ENCODE results near the gene NCAPH2. TPM values are rescaled to one million over a fixed set of nuclear protein-coding genes. Genes with fewer than 3 reads are reported as not detected.

The NCAPH2 gene
- total RNA-seq, 2 donors from 2014 or later, result 30.6 to 35.9 TPM

DNA sequence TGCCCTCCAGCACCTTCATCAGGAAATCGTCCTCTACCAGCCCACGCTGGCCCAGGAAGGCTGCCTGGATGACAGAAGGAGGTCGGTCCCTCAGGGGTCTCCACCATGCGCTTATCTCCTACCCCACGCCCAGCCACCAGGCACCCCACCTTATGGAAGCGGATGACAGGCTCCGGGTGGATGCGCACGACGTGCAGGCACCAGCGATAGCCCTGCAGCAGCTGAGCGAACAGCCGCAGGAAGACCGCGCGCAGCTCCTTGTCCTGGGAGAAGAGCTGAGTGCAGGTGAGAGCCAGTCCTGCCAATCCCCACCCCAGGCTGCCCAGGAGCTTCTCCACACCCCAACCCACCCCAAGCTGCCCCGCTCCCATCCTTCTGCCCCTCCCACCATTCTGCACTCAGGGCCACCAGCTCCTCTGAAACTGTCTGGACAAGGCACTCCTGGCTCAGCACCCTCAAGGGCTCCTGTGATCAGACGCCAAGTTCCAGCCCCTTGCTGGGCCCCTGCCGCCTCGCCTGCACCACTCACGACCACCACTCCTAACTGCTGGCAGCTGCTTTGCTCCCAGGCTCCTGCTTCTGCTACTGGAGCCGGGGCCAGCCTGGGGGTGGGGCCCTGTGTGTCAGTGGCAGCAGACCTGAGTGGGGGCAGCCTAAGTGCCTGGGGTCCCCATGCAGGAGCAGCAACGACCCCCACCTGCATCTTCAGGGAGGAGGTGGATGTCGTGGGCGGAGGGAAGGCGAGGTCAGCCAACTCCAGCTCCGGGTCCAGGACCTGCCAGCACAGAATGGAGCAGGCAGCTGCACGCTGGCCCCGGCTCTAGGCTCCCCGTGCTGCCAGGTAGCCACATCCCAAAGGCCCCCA lies 42.7 kb upstream of the NCAPH2 start:
- Histone ChIP-seq H3K36me3 (replicated peaks in 1 of 2; ENCODE audit: insufficient read depth in 1 of 2, low read depth in 2 of 2) (peaks cover 49 to 58% of the 10 kb centered on the region in 2 donors), H3K27ac (no peak overlapping the region), H3K27me3 (no peaks in the 10 kb centered on the region), H3K4me1 (peaks cover 14% of the 10 kb centered on the region), H3K9me3 (no peaks in the 10 kb centered on the region), H3K4me3 (no peak overlapping the region)
- WGBS, 2 donors, result 92 to 96% methylated on average over 19 to 29 of the region's 30 CpGs
- intact Hi-C loops (cut with DNase I), result loop anchor here (5.0 kb wide), 1 partner anchor 37 kb away; no protein-coding TSS in a partner anchor
- ATAC-seq (no peak), DNase-seq (no peak)
- TF ChIP-seq CTCF (IDR thresholded peaks at IDR 0.05) (no peak), POLR2A (IDR thresholded peaks at IDR 0.05) (no peak)

DNA sequence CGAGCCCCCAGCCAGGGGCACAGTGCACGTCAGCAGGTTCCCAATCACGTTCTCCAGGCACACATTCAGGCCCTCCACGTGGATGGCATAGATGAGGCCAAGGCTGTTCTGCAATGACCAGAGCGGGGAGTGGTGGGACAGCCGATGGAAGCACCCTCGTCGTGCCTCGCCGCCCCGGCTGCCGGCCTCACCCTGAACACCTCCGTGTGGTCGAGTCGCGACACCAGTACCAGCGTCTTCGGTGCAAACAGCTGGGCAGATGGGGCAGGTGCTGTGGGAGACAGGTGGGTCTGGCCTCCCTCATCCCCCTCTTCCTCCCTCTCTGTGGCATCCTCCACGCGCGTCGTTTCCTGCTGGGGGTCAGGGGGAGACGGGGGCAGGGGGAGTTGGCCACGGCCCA lies 40.7 kb upstream of the NCAPH2 start:
- H3K4me3 ChIP-seq, result no peak overlapping the region
- peaks cover 34% of the 10 kb centered on the region for H3K4me1 ChIP-seq
- H3K27ac ChIP-seq, result no peak overlapping the region
- no peaks in the 10 kb centered on the region for H3K27me3 ChIP-seq
- WGBS, 2 donors, result 83% methylated on average over 23 of the region's 24 CpGs; no CpG with 5 or more reads in 1 of the 2 donors
- H3K9me3 ChIP-seq, result no peaks in the 10 kb centered on the region
- ATAC-seq (no peak), DNase-seq (no peak)
- peaks cover 33 to 40% of the 10 kb centered on the region in 2 donors for H3K36me3 ChIP-seq (replicated peaks in 1 of 2; ENCODE audit: insufficient read depth in 1 of 2, low read depth in 2 of 2)
- intact Hi-C loops (cut with DNase I), result loop anchor here (5.0 kb wide), 1 partner anchor 35 kb away; no protein-coding TSS in a partner anchor
- TF ChIP-seq POLR2A (IDR thresholded peaks at IDR 0.05), result no peak
- TF ChIP-seq CTCF (IDR thresholded peaks at IDR 0.05), result no peak

DNA sequence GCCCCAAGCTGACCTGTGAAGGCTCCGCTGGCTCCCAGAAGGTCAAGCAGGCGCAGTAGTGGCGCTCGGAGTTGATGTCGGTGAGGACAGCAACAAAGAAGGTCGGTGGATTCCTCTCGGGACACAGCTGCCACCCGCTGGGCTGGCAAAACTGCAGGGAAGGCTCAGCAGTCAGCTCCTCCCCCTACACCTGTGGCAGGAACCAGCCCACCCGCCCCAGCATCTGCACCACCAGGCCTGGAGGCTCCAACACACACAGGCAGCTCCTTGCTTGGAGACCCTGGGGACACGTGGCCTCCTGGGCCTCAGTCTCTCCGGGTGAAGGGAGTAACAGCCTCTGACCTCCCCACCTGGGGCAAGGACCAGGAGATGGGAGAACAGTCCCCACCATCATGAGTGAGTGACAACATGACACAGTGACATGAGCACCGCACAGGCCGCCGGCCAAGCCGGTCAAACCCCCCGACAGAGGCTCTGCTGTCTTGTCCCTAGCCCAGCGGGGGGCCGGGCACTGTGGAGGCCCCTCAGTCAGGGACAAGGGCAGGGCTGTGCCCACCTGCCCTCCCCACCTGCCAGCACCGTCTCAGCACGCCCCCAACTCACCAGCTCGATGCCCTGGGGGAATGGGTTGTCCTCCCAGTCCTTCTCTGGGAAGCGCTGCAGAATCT lies 40.1 kb upstream of the NCAPH2 start:
- Histone ChIP-seq H3K9me3 (no peaks in the 10 kb centered on the region), H3K36me3 (replicated peaks in 1 of 2; ENCODE audit: insufficient read depth in 1 of 2, low read depth in 2 of 2) (peaks cover 28 to 35% of the 10 kb centered on the region in 2 donors), H3K27ac (no peak overlapping the region), H3K27me3 (no peaks in the 10 kb centered on the region), H3K4me1 (peaks cover 40% of the 10 kb centered on the region), H3K4me3 (no peak overlapping the region)
- no peak for ATAC-seq
- TF ChIP-seq POLR2A (IDR thresholded peaks at IDR 0.05) (no peak), CTCF (IDR thresholded peaks at IDR 0.05) (no peak)
- intact Hi-C loops (cut with DNase I), result loop anchor here (5.0 kb wide), 1 partner anchor 34 kb away; no protein-coding TSS in a partner anchor
- WGBS, 2 donors, result 86% methylated on average over 22 of the region's 22 CpGs; no CpG with 5 or more reads in 1 of the 2 donors
- no peak for DNase-seq

DNA sequence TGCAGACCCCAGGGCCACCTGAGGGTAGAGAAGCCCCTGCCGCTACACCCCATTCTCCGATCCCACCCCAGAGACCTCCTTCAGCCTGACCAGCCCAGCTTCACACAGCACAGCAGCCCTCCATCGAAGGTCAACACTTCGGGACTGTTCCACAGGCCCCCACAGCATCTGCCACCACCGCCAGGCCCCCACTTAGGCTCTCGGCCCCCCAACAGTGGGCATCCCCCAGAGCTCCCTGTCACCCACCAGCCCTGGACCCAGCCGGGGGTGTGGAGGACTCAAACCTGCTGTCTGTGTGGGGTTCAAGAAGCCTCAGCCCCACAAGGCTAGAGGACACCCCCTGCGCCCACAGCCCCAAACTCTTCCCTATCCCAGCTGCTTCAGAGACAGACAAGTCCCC lies 39.4 kb upstream of the NCAPH2 start:
- no peaks in the 10 kb centered on the region for H3K27me3 ChIP-seq
- no peak for TF ChIP-seq CTCF (IDR thresholded peaks at IDR 0.05)
- no peak for TF ChIP-seq POLR2A (IDR thresholded peaks at IDR 0.05)
- H3K4me1 ChIP-seq, result peaks cover 47% of the 10 kb centered on the region
- H3K4me3 ChIP-seq, result no peak overlapping the region
- no peaks in the 10 kb centered on the region for H3K9me3 ChIP-seq
- H3K27ac ChIP-seq, result no peak overlapping the region
- peaks cover 21 to 29% of the 10 kb centered on the region in 2 donors for H3K36me3 ChIP-seq (replicated peaks in 1 of 2; ENCODE audit: insufficient read depth in 1 of 2, low read depth in 2 of 2)
- intact Hi-C loops (cut with DNase I), result loop anchor here (5.0 kb wide), 1 partner anchor 34 kb away; no protein-coding TSS in a partner anchor
- WGBS, 2 donors, result 80 to 100% methylated on average over 2 to 8 of the region's 8 CpGs
- ATAC-seq (no peak), DNase-seq (no peak)
